Pulmonary artery endothelial cell (primary cell): Measurements from ENCODE around the gene FECH. TPM values are rescaled to one million over a fixed set of nuclear protein-coding genes. Genes with fewer than 3 reads are reported as not detected.
"Not testable (repeated sequence)": the region's sequence is repeated elsewhere in the genome, so short reads cannot be mapped to it uniquely, and the experiment has no call there.

Experiments
- DNase-seq: peaks from one replicate; pipeline ENCODE4 v3.0.0-alpha.2; 2011; ENCODE audit warnings: low read depth, low spot score
- total RNA-seq: library from RNA; depleted of rRNA; stranded (reverse); fragments of >200 nt; gene quantifications from 2 replicates; pipeline ENCODE4 v1.2.3, GENCODE V29; 2014

Gene FECH, protein sequence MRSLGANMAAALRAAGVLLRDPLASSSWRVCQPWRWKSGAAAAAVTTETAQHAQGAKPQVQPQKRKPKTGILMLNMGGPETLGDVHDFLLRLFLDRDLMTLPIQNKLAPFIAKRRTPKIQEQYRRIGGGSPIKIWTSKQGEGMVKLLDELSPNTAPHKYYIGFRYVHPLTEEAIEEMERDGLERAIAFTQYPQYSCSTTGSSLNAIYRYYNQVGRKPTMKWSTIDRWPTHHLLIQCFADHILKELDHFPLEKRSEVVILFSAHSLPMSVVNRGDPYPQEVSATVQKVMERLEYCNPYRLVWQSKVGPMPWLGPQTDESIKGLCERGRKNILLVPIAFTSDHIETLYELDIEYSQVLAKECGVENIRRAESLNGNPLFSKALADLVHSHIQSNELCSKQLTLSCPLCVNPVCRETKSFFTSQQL
- 49.4 and 63.2 TPM in 2 replicates for total RNA-seq

GRCh38 chr18:57586251-57587049, at the start of gene FECH:
Gene FECH (minus strand): TSS chr18:57586702. CDS start chr18:57586620, 82 bp downstream.
- peak; percentile 10 for DNase-seq

- no peak for DNase-seq
These were observed 48.7 kb upstream of the FECH start for GRCh38 chr18:57635003-57635822.

DNA sequence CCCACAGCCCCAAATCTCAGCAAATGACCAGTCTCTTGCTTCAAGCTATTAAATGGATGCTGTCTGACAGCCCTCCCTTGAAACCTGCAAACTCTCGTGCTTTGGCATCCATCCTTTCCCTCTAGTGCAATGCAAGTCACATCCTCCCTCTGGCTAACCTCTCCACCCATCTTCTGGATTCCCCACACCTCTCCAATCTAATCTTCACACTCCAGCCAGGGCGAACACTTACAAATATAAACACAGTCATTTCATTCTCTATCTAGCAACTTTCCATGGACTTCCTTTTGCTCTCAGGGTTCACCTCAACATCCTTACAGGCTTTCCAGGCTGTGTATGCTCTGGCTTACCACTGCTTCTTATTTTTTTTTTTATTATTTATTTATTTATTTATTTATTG, 45.2 kb upstream of the FECH start:
- no peak for DNase-seq

DNA sequence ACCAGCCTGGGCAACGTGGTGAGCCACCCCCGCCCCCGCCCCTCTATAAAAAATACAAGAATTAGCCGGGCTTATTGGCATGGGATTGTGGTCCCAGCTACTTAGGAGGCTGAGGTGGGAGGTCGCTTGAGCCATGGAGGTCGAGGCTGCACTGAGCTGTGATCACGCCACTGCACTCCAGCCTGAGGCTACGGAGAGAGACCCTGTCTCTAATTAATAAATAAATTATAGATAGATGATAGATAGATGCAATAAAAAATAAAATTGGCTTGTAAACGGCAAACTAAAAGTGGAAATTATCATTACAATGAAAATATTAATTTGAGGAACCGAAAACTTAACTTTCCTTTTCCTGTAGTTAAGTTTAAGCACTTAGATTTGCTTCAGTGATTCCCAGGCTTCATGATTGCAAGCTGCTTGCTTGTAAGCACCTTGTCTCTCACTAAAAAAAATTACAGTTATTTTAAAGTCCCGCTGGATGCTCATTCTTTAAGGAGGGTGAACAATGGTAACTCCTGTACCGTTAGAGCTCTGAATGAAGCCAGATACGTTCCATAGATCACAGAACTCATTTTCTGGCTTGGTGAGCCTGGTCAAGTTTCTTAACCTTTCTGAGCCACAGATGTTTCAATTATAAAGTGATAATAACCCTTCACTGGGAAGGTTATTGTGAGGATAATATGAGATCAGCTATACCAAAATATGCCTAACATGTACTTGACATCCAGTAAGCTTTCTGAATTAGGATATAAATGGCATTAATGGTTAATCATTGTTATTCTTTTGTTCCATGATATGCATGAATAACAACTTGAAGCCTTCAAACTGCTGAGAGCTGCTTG, 44.5 kb upstream of the FECH start:
- DNase-seq: no peak

DNA sequence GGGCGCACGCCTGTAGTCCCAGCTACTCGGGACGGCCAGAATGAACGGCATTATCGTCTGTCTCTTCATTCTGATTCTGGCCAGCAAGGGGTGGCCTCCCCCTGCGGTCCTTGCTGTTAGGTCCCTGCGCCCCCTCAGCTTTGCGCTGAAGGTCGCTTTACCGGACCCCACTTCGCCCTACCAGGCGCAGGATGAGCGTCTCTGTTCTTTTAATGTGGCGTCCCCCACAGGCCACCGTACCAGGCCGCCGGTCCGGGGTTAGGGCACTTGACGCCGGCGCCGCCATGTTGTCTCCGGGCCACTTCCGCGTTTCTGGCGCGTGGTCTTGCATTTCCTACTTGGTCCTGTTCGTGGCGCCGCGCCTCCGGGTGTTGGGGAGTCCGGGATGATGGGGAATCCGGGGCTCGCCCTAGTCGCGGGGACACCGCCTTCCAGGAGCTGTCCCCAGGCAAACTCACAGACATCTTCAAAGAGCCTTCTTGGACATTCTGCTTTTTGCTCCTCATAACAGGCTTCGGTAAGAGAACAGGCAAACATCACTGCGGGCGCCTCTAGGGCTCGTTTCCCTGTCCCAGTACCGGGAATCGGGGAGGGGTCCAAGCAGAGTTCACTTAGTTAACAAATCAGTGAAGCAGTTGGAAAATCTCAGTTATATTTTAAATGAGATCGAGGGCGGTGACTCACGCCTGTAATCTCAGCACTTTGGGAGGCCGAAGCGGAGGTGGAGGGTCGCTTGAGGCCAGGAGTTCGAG, 43.7 kb upstream of the FECH start:
- DNase-seq: peak; percentile 85

GRCh38 chr18:57629422-57629821, 42.9 kb upstream of the FECH start:
- DNase-seq: no peak

- no peak for DNase-seq
These were observed 41.0 kb upstream of the FECH start for GRCh38 chr18:57627488-57627887.

DNA sequence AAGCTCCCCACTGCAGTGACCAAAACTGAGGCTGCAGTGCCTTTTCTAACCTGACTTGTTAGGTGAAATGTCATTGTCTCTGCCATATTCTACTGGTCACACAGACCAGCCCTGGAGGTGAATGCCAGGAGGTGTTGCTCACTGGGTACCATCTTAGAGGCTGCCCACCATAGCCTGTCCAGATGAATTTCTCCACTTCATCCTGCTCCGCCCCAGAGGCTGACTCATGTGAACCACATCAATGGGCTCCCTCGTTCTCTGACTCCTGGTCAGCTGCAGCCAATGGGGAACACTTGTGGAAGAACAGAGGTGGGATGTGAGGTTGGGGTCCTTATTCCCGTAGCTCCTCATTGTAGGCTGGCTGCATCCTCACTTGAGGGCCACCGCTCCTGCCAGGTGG, 38.5 kb upstream of the FECH start:
- no peak for DNase-seq

- no peak for DNase-seq
These were observed 34.7 kb upstream of the FECH start for GRCh38 chr18:57621246-57621604.

- no peak for DNase-seq
These were observed 33.4 kb upstream of the FECH start for GRCh38 chr18:57619876-57620275.

GRCh38 chr18:57618910-57619309, 32.4 kb upstream of the FECH start:
- DNase-seq: no peak

- DNase-seq: no peak
These were observed 17.4 kb upstream of the FECH start for GRCh38 chr18:57603871-57604270.

- DNase-seq: no peak
These were observed 8.8 kb upstream of the FECH start for GRCh38 chr18:57595347-57595746.

DNA sequence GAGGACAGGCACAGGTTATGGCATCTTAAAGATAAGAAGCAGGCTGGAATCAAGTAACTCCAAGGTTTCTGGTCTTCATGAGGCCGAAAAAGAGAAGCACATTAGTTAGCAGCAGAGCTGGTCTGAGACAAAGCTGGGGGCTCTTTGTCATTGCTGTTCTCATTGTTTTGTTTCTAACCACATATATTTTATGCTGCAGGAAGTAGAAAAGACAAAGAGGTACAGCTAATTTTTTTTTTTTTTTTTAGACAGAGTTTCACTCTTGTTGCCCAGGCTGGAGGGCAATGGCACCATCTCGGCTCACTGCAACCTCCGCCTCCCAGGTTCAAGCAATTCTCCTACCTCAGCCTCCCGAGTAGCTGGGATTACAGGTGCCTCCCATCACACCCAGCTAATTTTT, 6.2 kb upstream of the FECH start:
- DNase-seq: not testable (repeated sequence)

DNA sequence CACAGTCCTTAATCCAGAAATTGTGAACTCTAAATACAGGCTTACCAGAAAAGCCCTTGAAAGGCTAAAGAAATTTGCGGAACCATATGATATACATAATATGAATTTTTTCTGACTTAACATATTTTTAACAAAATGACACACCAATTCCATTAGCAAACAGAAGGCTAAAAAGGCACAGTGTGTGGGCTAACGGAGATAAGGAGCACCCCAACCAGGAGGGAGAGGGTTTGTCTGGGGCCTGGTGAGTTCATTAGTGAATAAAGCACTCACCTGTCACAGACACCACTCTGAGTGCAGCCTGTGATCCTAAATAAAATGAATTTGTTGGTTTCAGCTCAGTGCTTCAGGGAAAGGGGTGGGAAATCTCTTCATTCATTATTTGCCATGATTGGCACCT, 2.7 kb upstream of the FECH start:
- DNase-seq: no peak

DNA sequence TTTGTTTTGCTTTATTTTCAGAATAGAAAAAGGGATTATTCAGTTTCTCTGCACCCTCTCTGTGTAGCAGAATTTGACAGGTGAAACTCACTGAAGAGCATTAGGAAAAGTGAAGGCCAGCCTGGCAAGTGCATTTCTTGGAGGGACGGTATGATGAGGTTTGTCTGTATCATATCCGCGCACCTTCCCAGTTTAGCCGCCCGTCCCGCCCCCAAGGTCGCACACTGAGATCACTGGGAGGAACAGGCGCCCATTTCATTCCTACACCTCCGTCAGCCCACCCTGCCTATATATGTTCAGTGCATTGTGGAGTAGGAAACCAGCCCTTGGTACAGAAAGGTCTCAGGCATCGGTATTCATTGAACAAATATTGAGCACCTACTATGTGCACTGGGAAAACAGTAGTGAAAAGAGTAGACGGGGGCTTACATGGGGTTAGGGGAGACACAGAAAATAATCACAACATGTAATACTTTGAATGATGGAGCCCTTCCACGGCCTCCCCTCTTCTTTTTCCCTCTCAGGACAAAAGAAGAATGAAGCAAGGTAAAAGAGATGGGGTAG, 678 bp upstream of the FECH start:
- DNase-seq: no peak

- no peak for DNase-seq
These were observed 649 bp downstream of the FECH start for GRCh38 chr18:57585855-57586250.

GRCh38 chr18:57585421-57585820, 1.1 kb downstream of the FECH start:
- no peak for DNase-seq

GRCh38 chr18:57584444-57584843, 2.1 kb downstream of the FECH start:
- no peak for DNase-seq

DNA sequence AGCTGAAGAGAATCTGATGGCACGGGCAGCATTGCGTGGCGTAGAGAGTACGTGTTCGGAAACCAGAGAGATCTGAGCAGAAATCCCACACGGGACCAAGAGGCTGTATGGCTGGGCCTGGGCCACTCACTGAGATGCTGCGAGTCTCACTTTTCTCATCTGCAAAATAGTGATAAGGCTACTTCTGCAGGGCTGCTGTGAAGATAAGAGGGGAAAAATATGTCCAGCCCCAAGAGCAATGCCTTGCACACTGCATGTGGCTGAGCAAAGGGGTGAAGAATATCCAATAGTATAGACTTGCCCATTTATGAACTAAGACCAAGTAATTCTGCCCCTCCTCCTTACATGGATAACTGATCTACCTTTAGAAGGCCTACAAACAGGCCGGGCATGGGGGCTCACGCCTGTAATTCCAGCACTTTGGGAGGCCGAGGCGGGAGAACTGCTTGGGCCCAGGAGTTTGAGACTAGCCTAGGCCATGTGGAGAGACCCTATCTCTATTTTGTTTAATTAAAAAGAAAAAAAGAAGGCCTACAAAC, 3.1 kb downstream of the FECH start:
- no peak for DNase-seq
